GM18861 (cell line): Measurements from ENCODE around the gene AKR1B15.
"Not testable (repeated sequence)": the region's sequence is repeated elsewhere in the genome, so short reads cannot be mapped to it uniquely, and the experiment has no call there.

Experiments used
- ATAC-seq: cut with Tn5 transposase; IDR thresholded peaks from one replicate; pipeline ENCODE4 v1.9.1; 2021; ENCODE audit not compliant: unreplicated experiment

AKR1B15 gene

DNA sequence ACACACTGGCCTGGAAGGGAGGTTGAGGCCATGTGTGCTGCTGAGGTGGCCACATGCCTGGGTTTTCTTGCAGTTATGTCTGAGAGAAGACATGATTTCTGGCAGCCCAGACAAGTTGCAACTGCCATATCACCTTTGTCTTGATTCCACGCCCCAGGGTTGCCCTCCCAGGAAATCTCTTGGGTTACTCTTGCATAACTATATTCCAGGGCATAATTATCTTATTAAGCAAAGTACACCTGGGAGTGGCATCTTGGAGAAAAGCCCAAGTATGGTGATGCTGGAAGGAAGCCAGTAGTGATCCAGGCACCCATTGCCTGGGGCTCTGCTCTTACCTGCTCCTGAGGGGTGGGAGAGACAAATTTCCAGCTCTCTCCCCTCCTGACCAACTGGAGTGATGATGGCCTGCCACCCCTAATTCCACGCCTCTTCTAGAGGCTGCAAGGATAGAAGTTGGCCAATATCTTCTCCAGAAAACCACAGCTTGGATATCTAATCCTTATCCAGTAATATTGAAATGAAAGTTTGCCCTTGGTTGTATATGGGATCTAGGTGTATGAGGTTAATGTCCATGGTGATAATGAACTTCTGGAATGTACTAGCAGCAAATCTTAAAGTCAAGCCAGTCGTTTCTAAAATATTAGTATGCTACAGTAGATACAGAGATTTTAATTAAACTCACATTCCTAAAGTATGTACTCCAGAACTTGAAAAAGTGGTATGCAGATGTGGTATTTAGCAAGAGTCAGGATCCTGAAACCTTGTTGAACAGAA, 16.5 kb upstream of the AKR1B15 start:
- no peak for ATAC-seq

DNA sequence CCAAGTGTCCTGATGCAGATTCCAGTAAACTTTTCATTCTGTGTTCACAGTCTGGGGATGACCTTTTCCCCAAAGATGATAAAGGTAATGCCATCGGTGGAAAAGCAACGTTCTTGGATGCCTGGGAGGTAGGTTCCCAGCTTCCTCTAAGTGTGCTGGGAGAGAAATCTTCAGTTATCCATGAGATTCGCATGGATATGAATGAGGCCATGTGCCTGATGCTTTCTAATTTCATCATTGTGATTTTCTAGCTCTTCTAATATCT, 16.0 kb upstream of the AKR1B15 start:
- ATAC-seq, result no peak

DNA sequence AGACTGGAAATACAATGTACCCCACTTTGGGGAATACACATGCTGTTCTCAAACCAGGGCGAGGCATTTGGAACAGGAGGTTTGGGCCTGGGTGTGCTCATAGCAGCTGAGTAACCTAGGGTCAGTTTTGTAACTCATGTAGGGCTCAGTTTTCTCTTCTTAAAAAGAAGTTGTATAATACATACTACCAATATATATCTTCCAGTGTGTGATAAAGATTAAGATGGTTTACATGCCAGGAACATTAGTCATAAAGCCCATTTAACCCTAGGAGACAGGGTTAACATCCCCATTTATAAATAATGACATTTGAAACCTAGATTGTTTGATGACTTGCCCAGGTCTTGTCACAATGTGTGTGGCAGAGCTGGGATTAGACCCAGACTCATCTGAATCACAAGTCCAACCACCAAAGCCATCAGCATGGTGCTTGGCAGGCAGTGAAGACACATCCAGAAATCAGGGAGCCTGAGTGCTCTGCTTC, 15.6 kb upstream of the AKR1B15 start:
- ATAC-seq, result no peak

DNA sequence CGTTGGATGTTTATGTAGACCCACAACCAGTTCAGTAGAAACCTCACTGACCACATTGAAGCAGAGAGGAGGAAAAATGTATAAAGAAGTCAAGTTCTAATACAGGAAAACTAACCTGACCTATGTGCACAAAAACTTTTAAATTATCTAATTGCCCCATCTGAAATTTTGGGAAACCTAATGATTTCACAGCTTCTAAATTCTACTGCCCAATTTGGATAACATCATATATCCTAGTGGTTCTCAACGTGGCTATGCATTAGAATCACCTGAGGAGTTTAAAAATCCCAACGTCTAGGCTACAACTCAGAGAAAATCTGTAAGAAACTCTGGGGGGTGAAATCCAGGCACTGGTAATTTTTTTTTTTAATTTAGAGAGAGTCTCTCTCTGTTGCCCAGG, 14.3 kb upstream of the AKR1B15 start:
- no peak for ATAC-seq

DNA sequence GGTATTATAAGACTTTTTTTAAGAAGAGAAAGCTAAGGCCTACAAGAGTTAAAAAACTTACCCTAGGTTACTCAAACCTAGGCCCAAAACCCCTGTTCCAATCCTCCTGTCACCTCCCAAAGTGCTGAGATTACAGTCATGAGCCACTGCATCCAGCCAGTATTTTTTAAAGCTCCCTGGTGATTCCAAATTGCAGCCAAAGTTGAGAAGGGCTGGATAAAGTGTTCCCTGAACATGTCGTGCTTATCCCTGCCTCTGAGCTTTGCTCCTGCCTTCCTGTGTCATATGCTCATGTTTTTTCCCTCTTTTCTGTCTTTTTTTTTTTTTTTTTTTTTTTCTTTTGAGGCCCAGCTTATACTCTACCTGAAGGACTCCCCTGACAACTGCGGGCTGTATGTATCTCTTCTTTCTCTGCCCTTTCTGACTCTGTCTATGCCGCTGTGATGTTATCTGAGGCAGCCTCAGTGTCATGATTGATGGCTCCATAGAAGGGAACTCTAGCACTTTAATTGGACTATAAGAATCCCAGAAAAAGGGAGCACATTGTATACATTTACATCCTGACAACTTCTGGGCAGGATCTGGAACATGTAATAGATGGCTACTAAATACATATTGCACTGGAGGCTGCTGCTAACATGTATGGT, 13.5 kb upstream of the AKR1B15 start:
- no peak for ATAC-seq

DNA sequence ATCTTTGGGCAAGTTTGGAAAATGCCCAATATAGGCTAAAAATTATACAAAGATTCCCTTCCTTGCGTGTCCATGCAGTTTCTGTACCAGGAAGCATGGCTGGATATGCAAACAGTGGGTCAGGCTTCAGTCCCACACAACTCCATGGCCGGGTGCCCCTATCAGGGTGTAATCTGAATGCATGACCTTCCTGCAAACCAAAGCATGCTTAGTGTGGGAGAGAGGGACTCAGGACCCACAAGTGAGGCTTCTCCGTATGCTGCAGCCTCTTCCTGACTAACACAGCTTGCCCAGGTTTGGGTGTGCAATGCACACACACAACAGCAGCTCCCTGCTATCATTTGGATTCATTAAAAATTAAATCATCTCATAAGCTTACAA, 13.0 kb upstream of the AKR1B15 start:
- no peak for ATAC-seq

DNA sequence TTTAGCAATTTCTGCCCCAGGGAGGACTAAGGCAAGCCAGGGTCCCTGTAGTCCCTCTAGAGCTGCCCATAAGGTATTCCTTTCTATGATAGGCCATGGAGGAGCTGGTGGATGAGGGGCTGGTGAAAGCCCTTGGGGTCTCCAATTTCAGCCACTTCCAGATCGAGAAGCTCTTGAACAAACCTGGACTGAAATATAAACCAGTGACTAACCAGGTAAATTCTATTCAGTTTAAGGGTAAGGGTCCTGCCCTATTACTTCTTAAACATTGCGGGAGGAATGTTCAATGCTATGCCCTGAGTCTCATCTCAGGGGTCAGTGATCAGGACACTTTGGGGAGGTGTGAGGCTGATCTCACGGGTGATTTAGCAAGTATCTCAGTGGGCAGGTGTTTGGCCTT, 12.4 kb upstream of the AKR1B15 start:
- ATAC-seq, result not testable (repeated sequence)

DNA sequence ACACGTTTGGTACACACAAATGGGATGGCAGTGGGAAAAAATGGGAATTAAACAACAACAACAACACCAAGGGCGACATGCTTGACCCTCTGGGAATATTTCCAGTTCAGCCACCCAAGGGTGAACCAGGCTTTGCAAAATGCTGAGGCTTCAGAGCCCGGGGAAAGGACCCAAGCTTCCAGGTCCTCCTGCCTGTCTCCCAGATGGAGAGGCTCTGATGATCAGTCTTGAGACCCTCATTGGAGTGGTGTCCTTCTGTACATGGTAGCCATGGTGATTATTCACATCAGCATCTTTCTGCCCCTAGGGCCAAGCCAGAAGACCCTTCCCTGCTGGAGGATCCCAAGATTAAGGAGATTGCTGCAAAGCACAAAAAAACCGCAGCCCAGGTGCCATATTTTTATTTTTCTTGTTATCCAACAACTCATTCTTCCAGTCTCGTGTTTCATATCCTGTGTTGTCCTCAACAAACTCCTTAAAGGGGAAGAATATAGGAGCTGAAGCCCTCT, 11.6 kb upstream of the AKR1B15 start:
- ATAC-seq, result not testable (repeated sequence)

DNA sequence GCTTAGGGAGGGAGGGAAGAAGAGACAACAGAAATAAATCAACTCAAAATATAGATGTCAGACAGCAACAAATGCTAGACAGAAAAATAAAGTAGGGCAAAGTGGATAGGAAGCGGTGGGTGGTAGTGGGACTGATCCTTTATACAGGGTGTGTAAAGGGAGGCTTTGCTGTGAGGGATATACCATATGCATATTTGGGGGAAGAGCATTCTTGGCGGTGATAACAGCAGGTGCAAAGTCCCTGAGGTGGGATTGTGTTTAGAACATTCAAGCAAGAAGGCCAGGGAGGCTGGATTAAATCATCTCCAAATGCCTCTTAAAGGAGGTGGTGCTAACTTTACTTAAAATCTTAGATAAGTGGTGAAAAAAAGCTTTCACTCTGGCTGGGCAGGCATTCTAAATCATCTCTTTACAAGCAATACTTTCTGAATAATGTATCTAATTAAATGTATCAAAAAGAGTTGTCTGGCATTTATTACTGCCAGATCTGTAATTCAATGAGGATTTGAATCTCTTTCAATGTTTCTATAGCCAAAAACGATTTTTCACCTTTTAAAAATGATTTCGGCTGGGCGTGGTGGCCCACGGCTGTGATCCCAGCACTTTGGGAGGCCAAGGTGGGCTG, 9.4 kb upstream of the AKR1B15 start:
- ATAC-seq, result no peak

DNA sequence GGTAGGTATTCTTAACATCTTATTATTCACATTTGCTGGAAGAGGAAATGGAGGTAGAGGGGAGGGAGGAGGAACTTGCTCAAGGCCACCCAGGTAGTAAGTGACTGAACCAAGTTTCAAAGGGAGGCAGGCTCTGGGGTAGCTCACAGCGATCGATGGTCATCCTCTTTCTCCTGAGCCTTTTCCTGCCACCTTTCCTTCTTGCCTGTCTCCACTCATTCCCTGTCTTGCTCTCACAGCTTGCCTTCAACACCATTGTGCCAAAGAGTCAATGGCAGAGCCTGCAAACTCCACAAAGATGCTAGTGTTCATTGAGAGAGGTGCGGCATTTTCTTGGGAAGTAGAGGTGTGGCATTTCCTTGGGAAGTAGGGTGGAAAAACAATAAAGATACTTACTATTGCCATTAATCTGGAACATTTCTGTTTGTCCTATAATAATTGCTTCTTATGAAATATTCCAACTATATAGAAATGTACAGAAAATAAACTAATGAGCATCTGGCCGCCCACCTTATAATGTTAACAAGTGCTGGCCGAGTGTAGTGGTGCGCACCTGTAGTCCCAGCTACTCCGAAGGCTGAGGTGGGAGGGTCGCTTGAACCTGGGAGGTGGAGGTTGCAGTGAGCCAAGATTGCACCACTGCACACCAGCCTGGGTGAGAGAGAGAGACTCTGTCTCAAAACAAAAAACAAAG, 7.3 kb upstream of the AKR1B15 start:
- ATAC-seq, result not testable (repeated sequence)

DNA sequence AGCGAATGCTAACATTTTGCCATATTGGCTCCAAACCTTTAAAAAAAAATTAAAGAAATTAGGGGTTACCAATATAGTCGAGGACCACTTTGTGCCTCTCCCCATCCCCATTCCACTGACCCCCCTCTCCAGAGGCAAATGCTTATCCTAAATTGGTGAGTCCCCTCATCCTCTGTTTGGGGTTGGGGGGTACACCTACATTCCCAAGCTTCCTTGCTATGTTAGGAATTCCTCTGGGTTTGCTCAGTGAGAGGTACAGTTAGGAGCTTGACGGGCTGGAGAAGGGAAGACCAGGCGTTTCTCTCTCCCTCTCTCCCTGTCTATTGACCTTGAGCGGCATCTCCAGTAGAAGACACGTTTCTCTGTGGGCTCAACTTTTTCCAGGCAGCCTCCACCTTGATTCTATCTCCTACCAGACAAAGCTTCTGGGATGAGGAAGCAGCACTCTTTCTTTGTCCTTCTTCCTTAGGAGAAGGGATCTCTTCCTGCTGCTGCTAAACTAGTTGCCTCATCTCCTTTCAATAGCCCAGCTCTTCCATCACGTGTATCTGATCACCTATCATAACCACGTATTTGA, 6.6 kb upstream of the AKR1B15 start:
- no peak for ATAC-seq

DNA sequence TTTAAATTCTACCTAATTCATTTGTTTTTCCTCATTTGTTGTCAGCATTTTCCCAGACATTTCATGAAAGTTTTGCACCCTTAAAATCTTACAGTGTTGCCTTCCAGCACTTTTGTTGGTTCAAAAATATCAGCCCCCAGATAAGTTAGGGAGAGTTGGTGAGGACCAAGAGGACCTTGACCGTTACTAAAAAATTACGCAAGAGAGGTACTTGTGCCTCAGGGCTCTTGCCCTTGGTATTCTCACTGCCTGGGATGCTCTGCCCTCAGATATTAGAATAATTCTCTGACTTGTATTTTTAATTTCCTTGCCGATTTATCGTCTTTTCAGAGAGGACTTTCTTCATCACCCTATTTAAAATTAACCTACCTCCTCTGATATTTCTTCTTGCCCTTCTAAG, 3.5 kb upstream of the AKR1B15 start:
- ATAC-seq, result no peak

DNA sequence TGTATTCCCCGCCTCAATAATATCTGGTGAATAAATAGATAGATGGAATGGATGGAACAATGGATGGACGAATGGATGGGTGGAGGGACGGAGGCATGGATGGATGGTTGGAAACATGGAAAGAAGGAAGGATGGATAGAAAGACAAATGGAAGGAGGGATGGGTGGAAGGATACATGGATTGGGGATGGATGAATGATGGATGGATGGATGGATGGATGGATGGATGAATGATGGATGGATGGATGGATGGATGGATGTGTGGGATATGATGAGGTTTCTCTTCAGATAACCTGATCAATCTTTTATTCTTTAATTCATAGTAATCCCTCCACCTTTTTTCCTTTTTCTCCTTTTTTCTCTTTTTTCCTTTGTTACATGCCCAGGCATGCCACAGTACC, 3.0 kb upstream of the AKR1B15 start:
- ATAC-seq, result no peak

DNA sequence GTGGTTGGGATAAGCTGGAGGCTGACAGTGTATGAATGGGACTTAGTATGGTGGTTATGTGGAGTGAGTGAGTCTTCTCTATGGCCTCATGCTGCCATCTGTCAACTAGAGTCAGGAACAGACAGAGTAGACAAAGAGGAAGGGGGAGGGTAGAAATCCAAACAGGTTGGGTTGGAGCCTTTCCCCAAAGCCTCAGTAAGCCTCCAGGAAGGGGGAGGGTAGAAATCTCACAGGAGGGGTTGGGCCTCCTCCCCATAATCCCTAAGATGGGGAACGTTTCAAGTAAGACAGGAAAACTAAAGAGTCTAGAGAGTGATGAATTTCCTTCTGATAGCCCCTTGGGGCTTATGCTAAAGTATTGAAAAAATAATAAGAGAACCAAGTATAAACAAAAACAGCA, 2.0 kb upstream of the AKR1B15 start:
- no peak for ATAC-seq

DNA sequence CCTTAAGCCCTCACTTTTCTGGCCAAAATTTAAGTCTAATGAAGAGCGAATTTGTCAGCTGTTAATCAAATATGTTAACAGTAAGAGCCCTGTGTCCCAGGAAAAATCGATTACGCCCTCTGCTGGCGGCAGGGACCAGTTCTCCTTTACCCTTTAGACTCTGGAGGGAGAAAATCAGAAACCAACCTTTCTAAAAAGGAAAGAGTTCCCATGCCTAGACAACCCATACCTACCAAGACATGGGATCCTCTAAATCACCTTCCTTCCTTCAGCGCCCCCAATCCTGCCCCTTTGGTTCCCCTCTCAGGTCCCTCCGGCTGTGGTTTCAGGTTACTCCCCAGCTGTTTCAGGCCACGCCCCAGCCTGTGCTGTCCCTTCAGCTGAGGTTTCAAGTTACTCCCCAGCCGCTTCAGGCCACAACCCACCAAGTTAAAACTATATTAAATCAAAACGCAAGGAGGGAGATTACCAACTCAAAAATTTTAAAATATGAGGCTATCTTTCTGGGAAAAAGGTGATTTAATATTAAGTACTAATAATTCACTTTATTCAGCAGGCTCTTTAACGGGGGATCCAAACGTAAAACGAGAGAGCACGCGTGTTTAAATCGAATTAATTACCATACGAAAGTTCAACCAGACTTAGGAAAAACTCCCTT, 1.4 kb upstream of the AKR1B15 start:
- peak; percentile 41 for ATAC-seq

DNA sequence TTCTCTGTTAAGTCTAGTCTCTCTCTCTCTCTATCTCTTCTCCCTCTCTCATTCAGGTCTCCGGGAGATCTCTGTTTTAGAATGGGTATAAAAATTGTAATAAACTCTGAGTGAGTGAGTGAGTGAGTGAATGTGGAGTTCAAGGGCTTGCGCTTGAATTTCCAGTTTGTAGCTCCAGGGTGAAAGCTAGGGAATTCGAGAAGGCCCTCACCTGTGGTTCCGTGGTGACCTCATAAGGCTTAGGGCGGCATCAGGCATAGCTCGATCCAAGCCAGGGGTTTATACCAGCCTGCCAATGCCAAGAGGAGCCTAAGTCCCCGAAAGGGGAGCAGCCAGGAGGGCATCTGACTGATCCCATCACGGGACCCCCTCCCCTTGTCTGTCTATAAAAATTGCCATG, 456 bp downstream of the AKR1B15 start:
- ATAC-seq, result no peak

DNA sequence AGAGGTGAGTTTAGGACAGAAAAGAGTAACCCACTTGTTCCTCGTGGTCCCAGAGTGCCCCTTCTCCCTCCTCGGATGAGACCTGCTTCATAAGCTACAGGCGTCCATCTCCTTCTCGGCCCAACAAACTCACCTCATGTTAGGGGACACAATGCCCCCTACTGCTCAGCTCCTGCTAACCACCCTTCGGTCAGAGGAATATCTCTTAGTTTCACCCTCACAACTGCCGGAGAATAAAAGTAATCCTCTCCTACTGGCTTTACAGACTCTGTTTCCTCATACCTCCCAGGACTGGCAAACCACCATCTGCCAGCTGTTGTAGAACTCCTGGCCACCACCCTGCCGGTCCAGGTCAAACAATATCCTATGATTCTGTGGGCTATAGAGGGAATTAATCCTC, 3.2 kb downstream of the AKR1B15 start:
- ATAC-seq, result no peak

DNA sequence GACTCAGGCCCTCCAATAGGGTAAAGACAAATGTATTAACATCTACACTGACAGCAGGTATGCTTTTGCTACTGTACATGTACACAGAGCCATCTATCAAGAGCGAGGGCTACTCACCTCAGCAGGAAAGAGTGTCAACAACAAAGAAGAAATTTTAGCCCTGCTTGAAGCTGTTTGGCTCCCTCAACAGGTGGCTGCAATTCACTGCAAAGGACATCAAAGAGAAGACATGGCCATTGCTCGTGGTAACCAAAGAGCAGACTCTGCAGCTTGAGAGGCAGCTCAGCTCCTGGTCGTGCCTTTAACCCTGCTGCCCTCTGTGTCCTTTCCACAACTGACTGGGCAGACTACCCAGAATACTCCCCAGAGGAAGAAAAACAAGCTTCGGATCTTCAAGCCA, 5.1 kb downstream of the AKR1B15 start:
- ATAC-seq, result no peak

DNA sequence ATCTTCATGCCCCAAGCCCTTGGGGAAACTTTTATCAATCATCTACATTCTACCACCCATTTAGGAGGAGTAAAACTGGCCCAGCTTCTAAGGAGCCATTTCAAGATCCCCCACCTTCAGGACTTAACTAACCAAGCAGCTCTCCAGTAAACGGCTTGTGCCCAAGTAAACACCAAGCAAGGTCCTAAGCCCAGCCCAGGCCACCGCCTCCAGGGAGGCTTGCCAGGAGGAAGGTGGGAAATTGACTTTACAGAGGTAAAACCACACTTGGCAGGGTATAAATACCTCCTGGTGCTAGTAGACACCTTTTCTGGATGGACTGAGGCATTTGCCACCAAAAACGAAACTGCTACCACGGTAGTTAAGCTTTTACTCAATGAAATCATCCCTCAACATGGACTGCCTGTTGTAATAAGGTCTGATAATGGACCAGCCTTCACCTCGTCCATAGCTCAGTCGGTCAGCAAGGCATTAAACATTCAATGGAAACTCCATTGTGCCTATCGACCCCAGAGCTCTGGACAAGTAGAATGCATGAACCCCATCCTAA, 5.6 kb downstream of the AKR1B15 start:
- ATAC-seq, result no peak

DNA sequence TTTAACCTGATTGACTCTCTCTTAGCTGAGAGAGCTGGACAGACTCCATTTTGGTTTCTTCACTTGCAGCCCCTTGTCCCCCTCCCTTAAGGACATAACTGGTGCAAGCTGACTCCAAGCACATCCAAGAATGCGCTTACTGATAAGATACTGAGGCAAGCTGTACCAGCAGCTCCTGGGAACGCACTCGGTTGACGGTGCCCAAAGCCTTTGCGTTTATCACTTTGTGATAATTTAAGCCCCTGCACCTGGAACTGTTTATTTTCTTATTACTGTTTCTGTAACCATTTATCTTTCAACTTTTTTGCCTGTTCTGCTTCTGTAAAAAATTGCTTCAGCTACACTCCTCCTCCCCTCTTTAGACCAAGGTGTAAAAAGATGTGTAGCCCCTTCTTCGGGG, 8.5 kb downstream of the AKR1B15 start:
- ATAC-seq, result no peak

DNA sequence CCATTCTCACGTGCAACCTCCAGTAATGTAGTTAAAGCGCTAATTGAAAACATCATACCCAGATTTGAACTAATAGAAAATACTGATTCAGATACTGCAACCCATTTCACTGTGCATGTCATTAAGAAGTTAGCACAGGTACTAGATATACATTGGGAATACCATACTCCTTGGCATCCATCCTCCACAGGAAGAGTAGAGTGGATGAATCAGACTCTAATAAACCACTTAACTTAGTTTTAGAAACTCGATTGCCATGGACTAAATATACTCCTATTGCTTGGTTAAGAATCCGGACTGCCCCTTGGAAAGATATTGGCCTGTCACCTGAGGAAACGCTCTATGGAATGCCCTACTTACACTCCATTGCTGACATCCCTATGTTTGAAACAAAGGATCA, 9.5 kb downstream of the AKR1B15 start:
- no peak for ATAC-seq
